Activated T-helper 17 cell treated with anti-CD3 and anti-CD28 coated beads, Interleukin-2, amount 50 U/mL, for 72 hours (primary cell): ENCODE results near the gene GABRB1. TPM values are rescaled to one million over a fixed set of nuclear protein-coding genes. Genes with fewer than 3 reads are reported as not detected.
"Not testable (repeated sequence)": the region's sequence is repeated elsewhere in the genome, so short reads cannot be mapped to it uniquely, and the experiment has no call there.

Experiments used
- ATAC-seq: fragments of 150-1000 bp; cut with Tn5 transposase; replicated peaks from 2 replicates; pipeline ENCODE4 v1.10.0; 2021; ENCODE audit warnings: mild to moderate bottlenecking, moderate library complexity
- H3K27ac Mint-ChIP-seq: one replicate; pipeline ENCODE4 v1.8.0; 2022; ENCODE audit warnings: mixed read lengths
- H3K27me3 Mint-ChIP-seq: one replicate; pipeline ENCODE4 v1.8.0; 2022; ENCODE audit warnings: mixed read lengths
- H3K36me3 Mint-ChIP-seq: one replicate; pipeline ENCODE4 v1.8.0; 2022; ENCODE audit warnings: low read depth, mild to moderate bottlenecking, mixed read lengths
- H3K4me1 Mint-ChIP-seq: one replicate; pipeline ENCODE4 v1.8.0; 2022; ENCODE audit warnings: mixed read lengths
- H3K4me3 Mint-ChIP-seq: one replicate; pipeline ENCODE4 v1.8.0; 2022; ENCODE audit warnings: mild to moderate bottlenecking, mixed read lengths
- H3K9me3 Mint-ChIP-seq: one replicate; pipeline ENCODE4 v1.8.0; 2022; ENCODE audit warnings: mixed read lengths
- total RNA-seq, 2 donors: library from RNA; stranded (reverse); gene quantifications; one replicate each; pipeline ENCODE4 v1.2.3, GENCODE V29; 2022

Gene GABRB1
- total RNA-seq, 2 donors from 2014 or later, result not detected

DNA sequence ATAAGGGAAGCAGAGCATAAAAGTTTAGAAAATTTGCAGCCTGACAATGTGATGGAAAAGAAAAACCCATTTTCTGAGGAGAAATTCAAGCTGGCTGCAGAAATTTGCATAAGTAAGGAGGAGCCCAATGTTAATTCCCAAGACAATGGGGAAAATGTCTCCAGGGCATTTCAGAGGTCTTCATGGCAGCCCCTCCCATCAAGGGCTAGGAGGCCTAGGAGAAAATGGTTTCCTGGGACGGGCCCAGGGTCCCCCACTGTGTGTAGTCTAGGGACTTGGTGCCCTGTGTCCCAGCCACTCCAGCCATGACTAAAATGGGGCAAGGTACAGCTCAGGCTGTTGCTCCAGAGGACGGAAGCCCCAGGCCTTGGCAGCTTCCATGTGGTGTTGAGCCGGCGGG lies 259.5 kb downstream of the GABRB1 start:
- not testable (repeated sequence) for ATAC-seq, H3K27ac Mint-ChIP-seq, H3K36me3 Mint-ChIP-seq, H3K9me3 Mint-ChIP-seq, H3K4me1 Mint-ChIP-seq, H3K4me3 Mint-ChIP-seq
- H3K27me3 Mint-ChIP-seq, result peaks cover 11% of the 10 kb centered on the region

DNA sequence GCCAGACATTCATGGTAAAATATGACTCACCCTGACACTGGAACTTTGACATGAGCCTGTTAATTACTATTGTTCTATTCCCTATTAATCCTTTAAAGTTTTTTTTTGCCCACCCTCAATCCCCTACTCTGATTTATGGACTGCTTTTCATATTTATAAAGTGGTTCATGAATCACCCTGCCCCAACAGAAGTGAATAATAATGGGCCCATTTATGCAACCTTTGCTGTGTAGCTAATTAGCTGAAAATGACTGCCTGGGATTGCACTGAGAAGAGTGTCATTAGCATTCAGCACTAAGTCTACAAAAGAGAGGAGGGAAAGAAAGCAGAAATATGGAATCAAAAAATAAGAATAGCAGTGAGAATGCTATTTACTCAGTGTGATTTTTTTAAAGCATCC lies 277.8 kb downstream of the GABRB1 start:
- Mint-ChIP-seq H3K4me3 (no peak overlapping the region), H3K4me1 (no peaks in the 10 kb centered on the region), H3K9me3 (no peaks in the 10 kb centered on the region), H3K27ac (no peak overlapping the region), H3K36me3 (no peaks in the 10 kb centered on the region), H3K27me3 (peaks cover 3% of the 10 kb centered on the region)
- ATAC-seq, result no peak

DNA sequence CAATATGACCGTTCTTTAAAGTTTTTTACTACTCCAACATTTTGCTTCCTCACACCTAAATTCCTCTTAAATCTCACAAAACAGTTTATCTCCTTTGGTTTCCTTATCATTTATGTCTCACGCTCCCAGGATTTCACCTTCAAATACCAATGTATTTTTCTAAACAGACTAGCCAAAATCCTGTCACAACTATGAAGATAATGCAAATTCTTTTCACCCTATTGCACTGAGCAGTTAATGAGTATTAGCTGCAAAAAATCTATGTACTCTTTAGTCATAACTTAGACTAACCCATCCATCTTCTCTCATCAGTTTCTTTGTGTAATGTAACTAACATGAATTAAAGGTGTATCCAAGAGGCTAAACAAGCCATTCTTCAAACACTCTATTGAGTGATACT lies 280.8 kb downstream of the GABRB1 start:
- peaks cover 10% of the 10 kb centered on the region for H3K27me3 Mint-ChIP-seq
- no peaks in the 10 kb centered on the region for H3K4me1 Mint-ChIP-seq
- H3K36me3 Mint-ChIP-seq, result no peaks in the 10 kb centered on the region
- H3K9me3 Mint-ChIP-seq, result no peaks in the 10 kb centered on the region
- H3K27ac Mint-ChIP-seq, result no peak overlapping the region
- no peak overlapping the region for H3K4me3 Mint-ChIP-seq
- no peak for ATAC-seq

DNA sequence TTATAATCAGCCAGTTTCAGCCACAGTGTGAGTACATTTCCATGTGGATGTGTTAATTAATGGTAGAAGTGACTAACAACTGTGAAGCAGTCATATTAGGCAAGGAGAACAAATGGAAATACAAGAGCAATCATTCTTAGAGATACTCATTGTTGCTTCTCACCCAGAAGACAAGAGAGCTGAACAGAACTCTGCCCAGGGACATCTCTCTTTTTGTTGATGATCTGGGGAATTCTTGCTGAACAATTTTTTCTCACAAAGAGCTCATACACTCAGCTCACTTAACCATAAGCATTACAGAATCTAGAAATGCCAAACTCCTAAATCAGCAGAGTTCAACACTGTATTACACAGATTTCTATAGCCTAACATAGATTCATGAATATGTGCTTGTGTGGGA lies 282.0 kb downstream of the GABRB1 start:
- Mint-ChIP-seq H3K27me3 (peaks cover 14% of the 10 kb centered on the region), H3K4me1 (no peaks in the 10 kb centered on the region), H3K36me3 (no peaks in the 10 kb centered on the region), H3K9me3 (no peaks in the 10 kb centered on the region), H3K27ac (no peak overlapping the region), H3K4me3 (no peak overlapping the region)
- peak; percentile 38 for ATAC-seq

DNA sequence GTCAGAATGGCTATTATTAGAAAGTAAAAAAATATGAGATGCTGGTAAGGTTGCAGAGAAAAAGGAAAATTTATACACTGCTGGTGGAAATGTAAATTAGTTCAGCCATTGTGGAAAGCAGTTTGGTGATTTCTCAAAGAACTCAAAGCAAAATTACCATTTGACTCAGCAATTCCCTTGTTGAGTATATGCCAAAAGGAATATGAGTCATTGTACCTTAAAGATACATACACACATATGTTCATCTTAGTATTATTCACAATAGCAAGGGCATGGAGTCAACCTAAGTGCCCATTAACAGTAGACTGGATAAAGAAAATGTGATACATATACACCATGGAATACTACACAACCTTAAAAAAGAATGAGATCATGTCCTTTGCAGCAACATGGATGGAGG lies 284.0 kb downstream of the GABRB1 start:
- no peak overlapping the region for H3K27ac Mint-ChIP-seq
- no peaks in the 10 kb centered on the region for H3K4me1 Mint-ChIP-seq
- no peaks in the 10 kb centered on the region for H3K9me3 Mint-ChIP-seq
- H3K4me3 Mint-ChIP-seq, result no peak overlapping the region
- H3K36me3 Mint-ChIP-seq, result no peaks in the 10 kb centered on the region
- H3K27me3 Mint-ChIP-seq, result peaks cover 19% of the 10 kb centered on the region
- peak; percentile 86 for ATAC-seq

DNA sequence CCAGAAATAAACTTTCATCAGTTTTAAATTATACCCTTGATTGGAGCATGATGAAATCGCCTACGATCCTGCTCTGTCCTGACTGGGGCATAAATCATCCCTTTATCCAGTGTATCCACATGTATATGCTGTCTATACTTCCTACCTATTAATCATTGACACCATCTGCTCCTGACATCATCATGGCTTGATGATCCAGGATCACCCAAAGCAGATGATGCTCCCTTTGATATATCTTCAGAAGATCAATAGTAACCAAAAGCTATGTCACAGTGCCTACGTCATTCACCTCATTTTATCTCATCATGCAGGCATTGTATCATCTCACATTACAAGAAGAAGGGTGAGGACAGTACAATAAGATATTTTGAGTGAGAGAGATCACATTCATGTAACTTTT lies 294.7 kb downstream of the GABRB1 start:
- H3K9me3 Mint-ChIP-seq, result no peaks in the 10 kb centered on the region
- no peak overlapping the region for H3K4me3 Mint-ChIP-seq
- no peaks in the 10 kb centered on the region for H3K36me3 Mint-ChIP-seq
- H3K4me1 Mint-ChIP-seq, result no peaks in the 10 kb centered on the region
- H3K27ac Mint-ChIP-seq, result no peak overlapping the region
- no peak for ATAC-seq
- peaks cover 15% of the 10 kb centered on the region for H3K27me3 Mint-ChIP-seq

DNA sequence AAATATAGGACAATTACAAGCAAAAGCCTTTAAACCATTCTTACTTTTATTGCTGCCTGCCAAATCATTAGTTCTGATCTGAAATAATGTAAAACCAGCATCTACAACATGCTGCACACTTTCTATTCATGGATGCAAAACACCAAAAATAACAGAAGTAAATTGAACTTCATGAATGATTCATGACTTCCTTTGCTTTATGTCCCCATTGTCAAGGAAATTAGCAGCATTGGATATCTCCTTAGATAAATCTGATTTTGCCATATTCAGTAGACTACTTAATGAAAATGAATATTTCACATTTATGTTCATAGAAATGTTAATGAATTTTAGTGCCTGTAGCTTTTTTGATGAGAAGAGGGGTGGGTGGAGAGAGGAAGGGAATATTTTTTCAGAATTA lies 299.5 kb downstream of the GABRB1 start:
- H3K4me3 Mint-ChIP-seq, result no peak overlapping the region
- no peaks in the 10 kb centered on the region for H3K4me1 Mint-ChIP-seq
- H3K9me3 Mint-ChIP-seq, result no peaks in the 10 kb centered on the region

DNA sequence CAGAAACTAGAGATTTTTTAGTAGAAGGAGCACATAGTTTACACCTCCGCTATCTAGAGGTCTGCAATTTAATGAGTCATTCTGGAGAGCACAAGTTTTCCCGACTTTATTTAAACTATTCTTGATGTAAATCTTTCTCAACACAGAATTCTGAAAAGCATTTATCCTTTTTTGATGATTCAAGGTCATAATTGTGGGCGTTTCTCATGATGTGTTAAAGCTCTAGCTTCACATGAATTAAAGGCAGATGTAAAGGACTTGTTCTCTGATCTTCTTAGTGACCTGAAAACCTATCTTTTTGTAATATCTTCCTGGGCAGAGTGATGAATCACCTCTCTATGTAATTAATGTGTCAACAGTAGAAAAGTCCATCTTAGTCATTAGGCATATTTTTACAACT lies 303.3 kb downstream of the GABRB1 start:
- Mint-ChIP-seq H3K4me1 (no peaks in the 10 kb centered on the region), H3K27ac (no peak overlapping the region), H3K27me3 (peaks cover 28% of the 10 kb centered on the region), H3K36me3 (no peaks in the 10 kb centered on the region), H3K4me3 (no peak overlapping the region), H3K9me3 (no peaks in the 10 kb centered on the region)
- peak; percentile 29 for ATAC-seq

More for the DNA sequence above, 299.5 kb downstream of the GABRB1 start:
- no peak overlapping the region for H3K27ac Mint-ChIP-seq
- no peaks in the 10 kb centered on the region for H3K36me3 Mint-ChIP-seq
- peaks cover 15% of the 10 kb centered on the region for H3K27me3 Mint-ChIP-seq
- ATAC-seq, result no peak

DNA sequence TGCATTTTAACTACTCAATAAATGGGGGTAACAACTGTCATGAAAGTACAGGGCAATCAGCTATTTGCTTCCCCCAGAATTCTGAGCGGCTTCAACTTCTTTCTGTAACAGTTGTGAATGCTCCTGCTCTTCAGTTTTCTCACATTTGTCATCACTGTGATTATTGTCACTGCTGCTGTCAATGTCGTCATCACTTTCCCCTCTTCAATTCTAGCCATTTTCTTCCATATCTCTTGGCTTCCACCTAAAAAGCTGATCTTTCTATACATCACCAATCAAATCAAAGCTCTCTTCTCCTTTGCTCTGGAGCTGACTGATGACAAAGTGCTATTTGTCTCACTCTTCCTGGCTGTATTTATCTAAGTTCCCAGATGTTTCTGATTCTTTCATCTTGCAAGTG lies 306.5 kb downstream of the GABRB1 start:
- no peak overlapping the region for H3K27ac Mint-ChIP-seq
- H3K36me3 Mint-ChIP-seq, result no peaks in the 10 kb centered on the region
- H3K4me3 Mint-ChIP-seq, result no peak overlapping the region

DNA sequence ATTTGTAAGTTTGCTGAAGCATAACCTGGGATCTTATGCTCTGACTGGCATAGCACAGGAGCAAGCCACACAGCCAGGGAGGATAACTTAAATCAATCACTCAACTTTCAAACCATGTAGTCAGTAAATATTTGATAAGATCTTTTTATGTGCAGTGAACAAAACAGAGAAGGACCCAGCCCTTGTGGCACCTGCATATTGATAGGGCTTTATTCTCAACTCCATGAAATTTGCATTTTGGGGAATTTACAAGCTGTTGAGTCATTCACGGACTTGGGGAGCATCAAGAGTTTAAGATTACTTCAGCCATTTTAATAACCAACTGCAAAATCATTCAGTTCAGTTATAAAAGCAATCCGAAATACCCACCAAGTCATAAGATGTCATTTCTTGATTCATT lies 309.5 kb downstream of the GABRB1 start:
- Mint-ChIP-seq H3K27me3 (peaks cover 20% of the 10 kb centered on the region), H3K4me1 (no peaks in the 10 kb centered on the region), H3K4me3 (no peak overlapping the region), H3K27ac (no peak overlapping the region), H3K36me3 (no peaks in the 10 kb centered on the region), H3K9me3 (no peaks in the 10 kb centered on the region)
- ATAC-seq, result peak; percentile 19

More for the DNA sequence above, 306.5 kb downstream of the GABRB1 start:
- no peaks in the 10 kb centered on the region for H3K9me3 Mint-ChIP-seq
- H3K4me1 Mint-ChIP-seq, result no peaks in the 10 kb centered on the region
- H3K27me3 Mint-ChIP-seq, result peaks cover 28% of the 10 kb centered on the region
- ATAC-seq, result no peak

DNA sequence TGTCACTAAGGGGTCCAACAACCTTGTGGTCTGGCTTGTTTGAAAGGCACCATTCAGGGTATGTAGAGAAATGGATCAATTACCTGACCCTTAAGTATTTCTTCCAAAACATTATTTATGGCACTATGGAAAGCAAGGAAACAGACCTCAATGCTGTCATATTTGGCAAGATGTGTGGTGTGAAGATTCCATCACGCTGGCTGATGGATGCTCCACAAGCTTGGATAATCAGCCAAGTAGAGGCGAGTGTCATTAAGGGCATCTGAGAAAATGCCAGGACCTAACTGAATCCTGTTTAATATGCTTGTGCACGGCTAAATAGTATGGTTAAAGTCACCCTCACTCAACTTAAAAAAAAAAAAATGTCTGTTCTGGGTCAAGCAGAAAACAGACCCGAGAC lies 311.4 kb downstream of the GABRB1 start:
- Mint-ChIP-seq H3K4me3 (no peak overlapping the region), H3K27ac (no peak overlapping the region), H3K36me3 (no peaks in the 10 kb centered on the region), H3K27me3 (peaks cover 9% of the 10 kb centered on the region), H3K9me3 (no peaks in the 10 kb centered on the region), H3K4me1 (no peaks in the 10 kb centered on the region)
- ATAC-seq, result no peak

DNA sequence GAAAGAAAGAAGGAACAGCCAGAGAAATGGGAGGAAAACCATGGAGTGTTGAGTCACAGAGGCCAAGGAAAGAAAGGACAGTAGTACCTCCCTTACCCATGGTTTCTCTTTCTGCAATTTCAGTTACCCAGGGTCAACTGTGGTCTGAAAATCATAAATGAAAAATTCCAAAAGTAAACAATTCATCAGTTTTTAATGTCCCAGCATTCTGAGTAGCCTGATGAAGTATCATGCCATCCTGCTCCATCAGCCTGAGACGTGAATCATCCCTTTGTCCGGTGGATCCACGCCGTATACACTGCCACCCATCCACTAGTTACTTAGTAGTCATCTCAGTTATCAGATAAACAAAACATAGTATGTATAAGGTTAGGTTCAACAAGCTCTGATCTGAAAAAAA lies 318.0 kb downstream of the GABRB1 start:
- no peak for ATAC-seq
- Mint-ChIP-seq H3K36me3 (no peaks in the 10 kb centered on the region), H3K9me3 (no peaks in the 10 kb centered on the region), H3K4me1 (no peaks in the 10 kb centered on the region), H3K27me3 (peaks cover 12% of the 10 kb centered on the region), H3K4me3 (no peak overlapping the region), H3K27ac (no peak overlapping the region)

DNA sequence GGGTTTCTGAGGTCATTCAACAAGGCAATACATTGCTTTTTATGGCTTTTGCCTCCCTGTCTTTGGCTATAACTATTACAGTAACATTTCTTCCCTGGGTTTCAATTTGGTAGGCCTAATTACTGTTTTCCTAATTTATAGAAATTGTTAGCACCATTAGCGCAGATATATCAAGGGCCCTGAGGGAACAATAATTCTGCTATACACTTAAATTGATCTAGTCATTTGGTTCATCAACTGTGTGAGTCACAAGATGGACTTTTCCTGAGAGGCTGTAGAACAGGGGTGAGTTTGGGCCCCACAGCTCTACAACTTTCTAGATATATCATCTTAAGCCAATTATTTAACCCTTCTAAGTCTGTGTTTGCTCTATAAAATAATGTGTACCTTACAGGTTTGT lies 324.2 kb downstream of the GABRB1 start:
- Mint-ChIP-seq H3K4me1 (no peaks in the 10 kb centered on the region), H3K27ac (no peak overlapping the region), H3K4me3 (no peak overlapping the region), H3K27me3 (no peaks in the 10 kb centered on the region), H3K9me3 (no peaks in the 10 kb centered on the region), H3K36me3 (no peaks in the 10 kb centered on the region)
- ATAC-seq, result no peak

DNA sequence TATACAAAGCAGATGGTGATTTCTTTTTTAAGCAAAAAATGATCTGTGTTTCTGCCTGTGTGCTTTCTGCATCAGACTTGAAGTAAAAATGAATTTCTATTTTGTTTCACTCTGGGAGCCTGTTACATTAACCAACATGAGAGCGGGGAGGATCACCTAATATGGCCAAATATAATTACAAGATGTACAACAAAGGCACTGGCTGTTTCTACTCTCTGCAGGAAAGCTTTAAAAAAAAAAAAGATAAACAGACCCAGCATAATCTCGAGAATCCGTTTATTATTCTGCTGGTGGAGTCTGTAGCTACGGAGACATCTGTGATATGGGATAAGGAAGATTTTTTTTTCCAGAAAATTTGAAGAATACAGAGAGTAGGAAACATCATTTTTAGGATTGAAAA lies 328.5 kb downstream of the GABRB1 start:
- H3K4me3 Mint-ChIP-seq, result no peak overlapping the region
- ATAC-seq, result no peak
- no peaks in the 10 kb centered on the region for H3K4me1 Mint-ChIP-seq
- no peaks in the 10 kb centered on the region for H3K36me3 Mint-ChIP-seq
- H3K27ac Mint-ChIP-seq, result no peak overlapping the region
- no peaks in the 10 kb centered on the region for H3K9me3 Mint-ChIP-seq
- H3K27me3 Mint-ChIP-seq, result peaks cover 11% of the 10 kb centered on the region

DNA sequence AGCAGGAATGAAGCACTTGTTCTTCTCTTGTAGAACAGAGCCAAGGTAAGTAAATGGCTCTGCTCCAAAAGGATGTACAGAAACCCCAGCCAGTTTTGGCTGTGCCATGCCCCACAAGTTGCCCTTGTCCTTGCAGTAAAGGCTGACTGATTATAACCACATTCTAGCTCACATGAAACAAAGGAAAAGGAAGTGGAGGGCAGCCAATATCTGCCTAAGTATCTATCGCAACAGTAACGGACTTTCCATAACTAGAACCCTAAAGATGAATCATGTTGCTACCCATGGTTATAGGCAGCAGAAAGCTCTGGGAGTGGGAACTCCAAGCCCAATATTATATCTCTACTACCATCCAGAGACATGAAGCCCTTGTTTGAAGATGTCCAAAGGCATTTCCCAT lies 336.4 kb downstream of the GABRB1 start:
- no peaks in the 10 kb centered on the region for H3K4me1 Mint-ChIP-seq
- ATAC-seq, result no peak
- H3K27ac Mint-ChIP-seq, result no peak overlapping the region
- H3K9me3 Mint-ChIP-seq, result no peaks in the 10 kb centered on the region
- no peak overlapping the region for H3K4me3 Mint-ChIP-seq
- H3K36me3 Mint-ChIP-seq, result no peaks in the 10 kb centered on the region
- H3K27me3 Mint-ChIP-seq, result peaks cover 13% of the 10 kb centered on the region

DNA sequence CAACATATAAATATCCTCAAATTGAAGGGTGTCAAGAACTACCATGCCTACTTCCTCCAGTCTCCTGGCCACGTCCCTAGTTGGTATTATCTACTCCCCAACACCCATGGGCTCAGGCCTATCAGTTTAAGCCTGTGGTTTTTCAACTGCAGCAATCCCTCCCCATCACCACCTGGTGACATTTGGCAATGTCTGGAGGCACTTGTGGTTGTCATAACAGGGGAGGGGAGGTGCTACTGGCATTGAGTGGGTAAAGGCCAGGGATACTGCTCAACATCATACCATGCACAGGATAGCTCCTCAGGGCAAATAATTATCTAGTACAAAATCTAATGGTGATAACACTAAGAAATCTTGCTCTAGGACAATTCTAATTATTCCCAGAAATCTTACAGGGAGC lies 336.8 kb downstream of the GABRB1 start:
- Mint-ChIP-seq H3K9me3 (no peaks in the 10 kb centered on the region), H3K27ac (no peak overlapping the region), H3K27me3 (peaks cover 15% of the 10 kb centered on the region), H3K4me1 (no peaks in the 10 kb centered on the region), H3K36me3 (no peaks in the 10 kb centered on the region), H3K4me3 (no peak overlapping the region)
- no peak for ATAC-seq
